IMR-90 (cell line): Measurements from ENCODE around the gene JMJD7. TPM values are rescaled to one million over a fixed set of nuclear protein-coding genes. Genes with fewer than 3 reads are reported as not detected.

Experiments used
- ATAC-seq: fragments of 200-7000 bp; cut with Tn5 transposase; 2 replicates; pipeline ENCODE4 v1.9.1; 2020; ENCODE audit warnings: low read depth, mild to moderate bottlenecking, moderate library complexity
- BruUV-seq: library from RNA; stranded (reverse); fragments of 400-500 nt; replicated peaks from 2 replicates; lab custom pipeline; 2021; lab: Mats Ljungman, UMichigan
- CTCF ChIA-PET: fragments of 300-600 bp; formaldehyde crosslinking; extraction: SDS; loops from one replicate; lab custom pipeline; 2021; ENCODE audit warnings: antibody characterized with exemption; lab: Yijun Ruan, JAX
- POLR2A ChIA-PET: fragments of 300-600 bp; sonication (Branson Sonifier 250); formaldehyde crosslinking; loops from one replicate; lab custom pipeline; 2022; ENCODE audit warnings: antibody characterized with exemption; ENCODE audit not compliant: unreplicated experiment; lab: Charles Lee
- DNase-seq: peaks from one replicate; pipeline ENCODE4 v3.0.0; 2013
- H2AFZ ChIP-seq: replicated peaks from 2 replicates; pipeline ENCODE3; 2013; ENCODE audit warnings: low read length, mild to moderate bottlenecking; ENCODE audit not compliant: poor library complexity
- H2AK5ac ChIP-seq: 2 replicates; pipeline ENCODE4 v1.6.1; 2013; ENCODE audit warnings: low read depth, low read length, inconsistent platforms
- H2AK9ac ChIP-seq: replicated peaks from 2 replicates; pipeline ENCODE3; 2013; ENCODE audit warnings: mild to moderate bottlenecking, low read depth, low read length, moderate library complexity; ENCODE audit not compliant: poor library complexity
- H2BK120ac ChIP-seq: 2 replicates; pipeline ENCODE4 v1.6.1; 2013; ENCODE audit warnings: low read depth, low read length, inconsistent platforms
- H2BK15ac ChIP-seq: 3 replicates; pipeline ENCODE4 v1.6.1; 2013; ENCODE audit warnings: low read depth, low read length, inconsistent platforms
- H2BK20ac ChIP-seq: 2 replicates; pipeline ENCODE4 v1.6.1; 2013; ENCODE audit warnings: low read depth, mild to moderate bottlenecking, inconsistent platforms, low read length, moderate library complexity
- H2BK5ac ChIP-seq: 2 replicates; pipeline ENCODE4 v1.6.1; 2013; ENCODE audit warnings: mild to moderate bottlenecking, low read depth, low read length, inconsistent platforms; ENCODE audit not compliant: poor library complexity, severe bottlenecking
- H3K14ac ChIP-seq: replicated peaks from 2 replicates; pipeline ENCODE4 v1.6.1; 2013; ENCODE audit warnings: low read depth, low read length, inconsistent platforms
- H3K18ac ChIP-seq: 2 replicates; pipeline ENCODE4 v1.6.1; 2013; ENCODE audit warnings: low read depth, low read length, control low read depth
- H3K23ac ChIP-seq: 2 replicates; pipeline ENCODE4 v1.6.1; 2013; ENCODE audit warnings: low read depth, low read length, inconsistent platforms
- H3K27ac ChIP-seq: 2 replicates; pipeline ENCODE4 v1.5.1; 2013; ENCODE audit warnings: mild to moderate bottlenecking, control low read depth, low read length; ENCODE audit not compliant: insufficient read depth
- H3K27me3 ChIP-seq: 2 replicates; pipeline ENCODE4 v1.6.1; 2013; ENCODE audit warnings: low read length; ENCODE audit not compliant: control insufficient read depth, insufficient read depth
- H3K36me3 ChIP-seq: 2 replicates; pipeline ENCODE4 v1.6.1; 2013; ENCODE audit warnings: low read length, mixed read lengths; ENCODE audit not compliant: control insufficient read depth, insufficient read depth
- H3K4ac ChIP-seq: 2 replicates; pipeline ENCODE4 v1.6.1; 2013; ENCODE audit warnings: low read depth, low read length, inconsistent platforms
- H3K4me1 ChIP-seq: 2 replicates; pipeline ENCODE4 v1.6.1; 2013; ENCODE audit warnings: low read length, mixed read lengths; ENCODE audit not compliant: control insufficient read depth, insufficient read depth
- H3K4me2 ChIP-seq: 2 replicates; pipeline ENCODE4 v1.6.1; 2013; ENCODE audit warnings: low read depth, mild to moderate bottlenecking, control low read depth, low read length, moderate library complexity
- H3K4me3 ChIP-seq: 2 replicates; pipeline ENCODE4 v1.5.1; 2013; ENCODE audit warnings: low read depth, mild to moderate bottlenecking, control low read depth, low read length, moderate library complexity; ENCODE audit not compliant: insufficient read depth
- H3K56ac ChIP-seq: 2 replicates; pipeline ENCODE4 v1.6.1; 2013; ENCODE audit warnings: low read length, inconsistent platforms; ENCODE audit not compliant: insufficient read depth; ENCODE audit errors: extremely low read depth
- H3K79me1 ChIP-seq, 2 experiments: 2 replicates each; pipeline ENCODE4 v1.6.1; 2013; ENCODE audit warnings: low read length in 2 of 2, inconsistent platforms in 1 of 2, low read depth in 1 of 2
- H3K9ac ChIP-seq: 2 replicates; pipeline ENCODE4 v1.6.1; 2013; ENCODE audit warnings: low read depth, low read length, control low read depth
- H3K9me1 ChIP-seq: 2 replicates; pipeline ENCODE4 v1.6.1; 2013; ENCODE audit warnings: low read length, inconsistent platforms; ENCODE audit not compliant: insufficient read depth
- H3K9me3 ChIP-seq: 2 replicates; pipeline ENCODE4 v1.6.1; 2013; ENCODE audit warnings: low read length; ENCODE audit not compliant: control insufficient read depth, insufficient read depth
- H4K20me1 ChIP-seq: 2 replicates; pipeline ENCODE4 v1.6.1; 2013; ENCODE audit warnings: low read length, inconsistent platforms; ENCODE audit not compliant: insufficient read depth
- H4K5ac ChIP-seq: 2 replicates; pipeline ENCODE4 v1.6.1; 2013; ENCODE audit warnings: mild to moderate bottlenecking, low read depth, low read length, control low read depth
- H4K8ac ChIP-seq, 2 experiments: 2 replicates each; pipeline ENCODE4 v1.6.1; 2013; ENCODE audit warnings: low read depth in 2 of 2, low read length in 2 of 2, control low read depth in 1 of 2, inconsistent platforms in 1 of 2
- H4K91ac ChIP-seq: 2 replicates; pipeline ENCODE4 v1.6.1; 2013; ENCODE audit warnings: low read depth, low read length, inconsistent platforms; ENCODE audit not compliant: insufficient read depth
- RFX5 ChIP-seq: IDR thresholded peaks from 2 replicates; pipeline ENCODE4 v1.8.0; 2012; ENCODE audit warnings: low read depth, mild to moderate bottlenecking, low read length, moderate library complexity
- WGBS, 2 experiments: methylation state at CpG; one replicate each; pipeline versions ENCODE4 v1.1.5 to v1.1.7; 2013; ENCODE audit warnings: missing lambda C conversion rate in 2 of 2; ENCODE audit not compliant: insufficient read length in 1 of 2; ENCODE audit errors: extremely low coverage in 2 of 2; 5-methylcytosine and 5-hydroxymethylcytosine counted together
- dilution Hi-C: fragments of 300-500 bp; cut with HindIII; formaldehyde crosslinking; loops from one replicate; pipeline ENCODE4 v1.14.3; 2018; ENCODE audit warnings: low sequenced_read_pairs; ENCODE audit not compliant: unreplicated experiment
- in situ Hi-C: fragments of 300-500 bp; cut with MboI; formaldehyde crosslinking; loops from 3 replicates; pipeline ENCODE4 v1.14.3; 2019; ENCODE audit warnings: low sequenced_read_pairs, inconsistent platforms, mixed read lengths
- intact Hi-C: fragments of 100-400 bp; cut with micrococcal nuclease; formaldehyde crosslinking; loops from 2 replicates; pipeline ENCODE4 v1.10.0; 2022
- polyA plus RNA-seq, 3 experiments: library from polyadenylated mRNA; depleted of rRNA; stranded (reverse); fragments of >200 nt; gene quantifications; 2 replicates each; pipeline ENCODE4 v1.2.3, GENCODE V29; 2012; ENCODE audit warnings: low replicate concordance in 1 of 3
- total RNA-seq: library from RNA; depleted of rRNA; stranded (reverse); fragments of >200 nt; gene quantifications from 2 replicates; pipeline ENCODE4 v1.2.3, GENCODE V29; 2012

The JMJD7 gene
- total and polyA plus RNA-seq, 2 of the 4 experiments (the other 2 are of a cell fraction): 5.0 to 6.3 TPM

GRCh38 chr15:41783296-41783695 lies 44.6 kb upstream of the JMJD7 start:
- dilution Hi-C loops: no loop called here
- Histone ChIP-seq H2BK120ac (no peak overlapping the region), H3K9me3 (no peaks in the 10 kb centered on the region), H2BK5ac (no peak overlapping the region), H4K8ac (no peak overlapping the region), H3K4me2 (no peak overlapping the region), H3K4me1 (peaks cover 8% of the 10 kb centered on the region), H3K18ac (no peak overlapping the region), H4K91ac (no peak overlapping the region), H3K27me3 (no peaks in the 10 kb centered on the region), H3K4ac (no peak overlapping the region), H2AFZ (no peak overlapping the region), H3K9ac (no peak overlapping the region), H3K79me1 (peaks cover 27 to 68% of the 10 kb centered on the region in 2 experiments), H3K9me1 (peaks cover 7% of the 10 kb centered on the region), H4K5ac (no peak overlapping the region), H3K27ac (no peak overlapping the region), H2AK5ac (no peak overlapping the region), H3K56ac (no peak overlapping the region), H2AK9ac (no peak overlapping the region), H3K4me3 (no peak overlapping the region), H3K23ac (0 out of 2 replicates have a peak overlapping the region, but pooled peaks have one; percentile 5), H3K36me3 (no peaks in the 10 kb centered on the region), H4K20me1 (peaks cover 14% of the 10 kb centered on the region; the same call in 1 of the 2 replicates), H2BK15ac (no peak overlapping the region), H3K14ac (no peak overlapping the region), H2BK20ac (no peak overlapping the region)
- ChIA-PET POLR2A (interaction anchor here (0.6 kb wide), 1 partner anchor 142 kb away, joined by 12 read pairs; no protein-coding TSS in a partner anchor), CTCF (no interaction called here)
- intact Hi-C loops: no loop called here
- DNase-seq: no peak
- ATAC-seq: no peak
- in situ Hi-C loops: no loop called here
- no CpG with 5 or more reads among the region's 1 CpG for WGBS, 2 experiments
- no TSS peak for BruUV-seq
- no peak for TF ChIP-seq RFX5
